Bronchial epithelial cell (primary cell): Measurements from ENCODE around the gene OR10V1. TPM values are rescaled to one million over a fixed set of nuclear protein-coding genes. Genes with fewer than 3 reads are reported as not detected.

Experiments used
- DNase-seq: peaks from one replicate; pipeline ENCODE4 v3.0.0-alpha.2; 2010; ENCODE audit warnings: low read depth
- FAIRE-seq: peaks from 2 replicates; lab custom pipeline; 2011; peaks lifted over from hg19 to GRCh38; lab: Jason Lieb, UNC
- H3K27me3 ChIP-seq: 2 replicates; pipeline ENCODE4 v1.5.1; 2011; ENCODE audit warnings: low read length; ENCODE audit not compliant: control insufficient read depth, insufficient read depth
- H3K36me3 ChIP-seq: 2 replicates; pipeline ENCODE4 v1.5.1; 2011; ENCODE audit warnings: low read length; ENCODE audit not compliant: control insufficient read depth, insufficient read depth
- H3K4me3 ChIP-seq: 2 replicates; pipeline ENCODE4 v1.5.1; 2011; ENCODE audit warnings: mild to moderate bottlenecking, low read depth, low read length, control low read depth
- CTCF ChIP-seq: IDR thresholded peaks from 2 replicates; pipeline ENCODE4 v1.5.1; 2011; ENCODE audit warnings: mild to moderate bottlenecking, moderate library complexity, low read length, control low read depth, inconsistent platforms; ENCODE audit not compliant: insufficient read depth, severe bottlenecking
- total RNA-seq: library from RNA; depleted of rRNA; stranded (reverse); fragments of >200 nt; gene quantifications from 2 replicates; pipeline ENCODE4 v1.2.1, GENCODE V29; 2014

OR10V1 gene
- total RNA-seq, 1 donor from 2014 or later: not detected

- Histone ChIP-seq H3K36me3 (peaks cover 2% of the 10 kb centered on the region), H3K27me3 (no peaks in the 10 kb centered on the region), H3K4me3 (peak overlapping the region; percentile 60)
- DNase-seq: peak; percentile 49
- FAIRE-seq: no peak
- peak; percentile 20 for TF ChIP-seq CTCF
Observed at GRCh38 chr11:59668188-59668949, 45.3 kb downstream of the OR10V1 start.

GRCh38 chr11:59667812-59668187 is 45.8 kb downstream of the OR10V1 start:
- TF ChIP-seq CTCF: no peak
- no peak for FAIRE-seq
- peak overlapping the region; percentile 60 for H3K4me3 ChIP-seq

GRCh38 chr11:59666969-59667368 is 46.7 kb downstream of the OR10V1 start:
- no peak overlapping the region for H3K4me3 ChIP-seq
- DNase-seq (no peak), FAIRE-seq (no peak)
- no peak for TF ChIP-seq CTCF
- peaks cover 2% of the 10 kb centered on the region for H3K36me3 ChIP-seq
- no peaks in the 10 kb centered on the region for H3K27me3 ChIP-seq

More at GRCh38 chr11:59667812-59668187, 45.8 kb downstream of the OR10V1 start:
- no peak for DNase-seq
- peaks cover 2% of the 10 kb centered on the region for H3K36me3 ChIP-seq
- no peaks in the 10 kb centered on the region for H3K27me3 ChIP-seq

Other genes with a start within 250 kb of the OR10V1 start
- not detected in 2 replicates for gene OR4D10, start 240.5 kb downstream of the OR10V1 start, total RNA-seq
- not detected in 2 replicates for gene OR4D11, start 210.3 kb downstream of the OR10V1 start, total RNA-seq
- gene OR4D9, start 202.3 kb downstream of the OR10V1 start, total RNA-seq: not detected in 2 replicates
- gene OSBP, start 98.1 kb downstream of the OR10V1 start, total RNA-seq: 32.1 and 36.6 TPM in 2 replicates
- gene PATL1, start 44.8 kb downstream of the OR10V1 start, total RNA-seq: 3.7 and 5.6 TPM in 2 replicates
- 53.3 and 53.4 TPM in 2 replicates for gene STX3, start 41.5 kb upstream of the OR10V1 start, total RNA-seq
- gene MRPL16, start 96.9 kb upstream of the OR10V1 start, total RNA-seq: 17.4 and 23.3 TPM in 2 replicates
- gene CBLIF, start 131.7 kb upstream of the OR10V1 start, total RNA-seq: not detected in 2 replicates
- 4.2 and 27.4 TPM in 2 replicates for gene TCN1, start 152.6 kb upstream of the OR10V1 start, total RNA-seq
- gene OOSP3, start 164.9 kb upstream of the OR10V1 start, total RNA-seq: not detected in 2 replicates
- not detected in 2 replicates for gene OOSP1, start 224.6 kb upstream of the OR10V1 start, total RNA-seq